Activated naive CD4-positive, alpha-beta T cell treated with anti-CD3 and anti-CD28 coated beads, Interleukin-2, amount 10 ng/mL, durations not matched to agents 7 days and 5 days (primary cell): ENCODE data around the gene LSR.
"Not testable (repeated sequence)": the region's sequence is repeated elsewhere in the genome, so short reads cannot be mapped to it uniquely, and the experiment has no call there.

Experiments
- CTCF ChIA-PET: fragments of 350-600 bp; sonication (Branson Sonifier 250); formaldehyde crosslinking; loops from one replicate; lab custom pipeline; 2021; ENCODE audit warnings: antibody characterized with exemption; lab: Charles Lee
- DNase-seq: peaks from one replicate; pipeline ENCODE4 v3.0.0-alpha.2; 2020
- H3K27ac Mint-ChIP-seq: one replicate; pipeline ENCODE4 v1.8.0; 2021; ENCODE audit warnings: mild to moderate bottlenecking, moderate library complexity, mixed read lengths
- H3K27me3 Mint-ChIP-seq: one replicate; pipeline ENCODE4 v1.8.0; 2021; ENCODE audit warnings: mild to moderate bottlenecking, mixed read lengths
- H3K36me3 Mint-ChIP-seq: one replicate; pipeline ENCODE4 v1.8.0; 2021; ENCODE audit warnings: mixed read lengths
- H3K4me1 Mint-ChIP-seq: one replicate; pipeline ENCODE4 v1.8.0; 2021; ENCODE audit warnings: mixed read lengths
- H3K4me3 Mint-ChIP-seq: one replicate; pipeline ENCODE4 v1.8.0; 2021; ENCODE audit warnings: mild to moderate bottlenecking, moderate library complexity, mixed read lengths
- H3K9me3 Mint-ChIP-seq: one replicate; pipeline ENCODE4 v1.8.0; 2021; ENCODE audit warnings: mixed read lengths

Gene LSR

GRCh38 chr19:35272122-35272719, 23.4 kb downstream of the LSR start:
- CTCF ChIA-PET, result no interaction called here

GRCh38 chr19:35272954-35273649, 24.3 kb downstream of the LSR start:
- CTCF ChIA-PET, result no interaction called here
- no peak for DNase-seq
- no peak overlapping the region for H3K27ac Mint-ChIP-seq
- H3K27me3 Mint-ChIP-seq, result no peaks in the 10 kb centered on the region
- H3K4me1 Mint-ChIP-seq, result peaks cover 20% of the 10 kb centered on the region
- H3K9me3 Mint-ChIP-seq, result no peaks in the 10 kb centered on the region
- peaks cover 55% of the 10 kb centered on the region for H3K36me3 Mint-ChIP-seq
- no peak overlapping the region for H3K4me3 Mint-ChIP-seq

More at GRCh38 chr19:35272122-35272719, 23.4 kb downstream of the LSR start:
- Mint-ChIP-seq H3K4me1 (peaks cover 22% of the 10 kb centered on the region), H3K27ac (peak overlapping the region; percentile 2), H3K9me3 (no peaks in the 10 kb centered on the region), H3K4me3 (no peak overlapping the region), H3K36me3 (peaks cover 55% of the 10 kb centered on the region), H3K27me3 (no peaks in the 10 kb centered on the region)
- no peak for DNase-seq

GRCh38 chr19:35273686-35274259, 25.0 kb downstream of the LSR start:
- peaks cover 57% of the 10 kb centered on the region for H3K36me3 Mint-ChIP-seq
- no peak for DNase-seq
- no peaks in the 10 kb centered on the region for H3K9me3 Mint-ChIP-seq
- H3K27me3 Mint-ChIP-seq, result no peaks in the 10 kb centered on the region
- CTCF ChIA-PET, result no interaction called here
- H3K4me1 Mint-ChIP-seq, result peaks cover 20% of the 10 kb centered on the region
- no peak overlapping the region for H3K27ac Mint-ChIP-seq
- H3K4me3 Mint-ChIP-seq, result no peak overlapping the region

- CTCF ChIA-PET, result no interaction called here
These were observed 25.5 kb downstream of the LSR start for GRCh38 chr19:35274323-35274722.

DNA sequence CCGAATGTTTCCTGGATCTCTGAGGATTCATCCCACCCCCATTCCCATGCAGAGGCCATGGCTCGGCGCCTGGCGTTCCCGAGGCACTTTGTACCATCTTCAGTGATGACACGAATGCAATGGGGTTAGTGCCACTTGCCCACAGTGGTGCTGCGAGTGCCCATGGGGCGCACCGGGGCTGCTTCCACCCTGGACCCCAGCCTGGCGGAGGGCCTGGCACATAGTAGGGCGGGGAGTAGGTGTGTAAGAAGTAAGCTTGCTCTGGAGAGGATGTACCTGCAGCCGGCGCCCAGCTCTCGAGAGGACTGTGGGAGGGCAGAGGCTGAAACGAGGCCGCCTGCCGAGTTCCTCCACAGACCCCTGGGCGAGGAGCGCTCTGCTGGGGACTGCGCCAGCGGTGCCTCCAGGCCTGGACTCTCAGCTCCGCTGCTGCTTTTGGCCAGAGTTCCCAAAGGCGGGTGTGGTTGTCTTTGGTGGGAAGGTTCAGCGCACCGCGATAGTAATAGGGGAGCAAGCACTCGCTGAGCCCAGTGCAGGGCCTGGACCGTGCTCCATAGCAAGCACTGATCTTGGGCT, 28.0 kb downstream of the LSR start:
- DNase-seq, result no peak
- no peak overlapping the region for H3K4me3 Mint-ChIP-seq
- no peaks in the 10 kb centered on the region for H3K9me3 Mint-ChIP-seq
- peaks cover 16% of the 10 kb centered on the region for H3K27me3 Mint-ChIP-seq
- CTCF ChIA-PET, result interaction anchor here (1.5 kb wide), 1 partner anchor 19 kb away, joined by 3 read pairs; no protein-coding TSS in a partner anchor
- no peak overlapping the region for H3K27ac Mint-ChIP-seq
- peaks cover 7% of the 10 kb centered on the region for H3K4me1 Mint-ChIP-seq
- H3K36me3 Mint-ChIP-seq, result peaks cover 47% of the 10 kb centered on the region

More at GRCh38 chr19:35274323-35274722, 25.5 kb downstream of the LSR start:
- no peak overlapping the region for H3K4me3 Mint-ChIP-seq
- H3K9me3 Mint-ChIP-seq, result no peaks in the 10 kb centered on the region
- no peak overlapping the region for H3K27ac Mint-ChIP-seq
- DNase-seq, result no peak
- peaks cover 58% of the 10 kb centered on the region for H3K36me3 Mint-ChIP-seq
- H3K27me3 Mint-ChIP-seq, result no peaks in the 10 kb centered on the region
- H3K4me1 Mint-ChIP-seq, result peaks cover 20% of the 10 kb centered on the region

DNA sequence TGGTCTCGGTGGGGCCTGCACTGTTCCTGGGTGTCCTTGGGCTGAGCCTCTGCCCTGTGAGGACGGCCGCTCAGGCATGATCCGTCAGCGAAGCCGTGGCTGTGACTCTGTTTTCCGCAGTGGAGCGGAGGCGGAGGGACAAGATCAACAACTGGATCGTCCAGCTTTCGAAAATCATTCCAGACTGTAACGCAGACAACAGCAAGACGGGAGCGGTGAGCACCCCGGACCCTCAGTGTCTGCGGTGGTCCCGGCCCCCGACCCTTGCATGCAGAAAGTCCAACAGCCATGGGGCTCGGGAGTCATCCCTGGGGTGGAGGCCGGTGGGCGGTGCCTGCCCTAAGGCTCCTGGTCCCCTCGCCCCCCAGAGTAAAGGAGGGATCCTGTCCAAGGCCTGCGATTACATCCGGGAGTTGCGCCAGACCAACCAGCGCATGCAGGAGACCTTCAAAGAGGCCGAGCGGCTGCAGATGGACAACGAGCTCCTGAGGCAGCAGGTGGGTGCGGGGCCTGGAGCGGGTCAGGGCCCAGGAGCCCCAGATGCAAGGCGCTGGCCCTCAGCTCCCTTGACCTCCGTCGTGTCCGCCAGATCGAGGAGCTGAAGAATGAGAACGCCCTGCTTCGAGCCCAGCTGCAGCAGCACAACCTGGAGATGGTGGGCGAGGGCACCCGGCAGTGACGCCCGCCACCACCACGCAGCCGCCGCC, 29.9 kb downstream of the LSR start:
- Mint-ChIP-seq H3K9me3 (no peaks in the 10 kb centered on the region), H3K36me3 (peaks cover 34% of the 10 kb centered on the region), H3K27ac (no peak overlapping the region), H3K27me3 (peaks cover 35% of the 10 kb centered on the region), H3K4me3 (no peak overlapping the region), H3K4me1 (peaks cover 4% of the 10 kb centered on the region)
- CTCF ChIA-PET, result no interaction called here
- no peak for DNase-seq

- H3K4me1 Mint-ChIP-seq, result no peaks in the 10 kb centered on the region
- H3K4me3 Mint-ChIP-seq, result no peak overlapping the region
- H3K27me3 Mint-ChIP-seq, result peaks cover 42% of the 10 kb centered on the region
- no peaks in the 10 kb centered on the region for H3K9me3 Mint-ChIP-seq
- peaks cover 27% of the 10 kb centered on the region for H3K36me3 Mint-ChIP-seq
- DNase-seq, result no peak
- CTCF ChIA-PET, result no interaction called here
- H3K27ac Mint-ChIP-seq, result no peak overlapping the region
These were observed 30.6 kb downstream of the LSR start for GRCh38 chr19:35279374-35279773.

DNA sequence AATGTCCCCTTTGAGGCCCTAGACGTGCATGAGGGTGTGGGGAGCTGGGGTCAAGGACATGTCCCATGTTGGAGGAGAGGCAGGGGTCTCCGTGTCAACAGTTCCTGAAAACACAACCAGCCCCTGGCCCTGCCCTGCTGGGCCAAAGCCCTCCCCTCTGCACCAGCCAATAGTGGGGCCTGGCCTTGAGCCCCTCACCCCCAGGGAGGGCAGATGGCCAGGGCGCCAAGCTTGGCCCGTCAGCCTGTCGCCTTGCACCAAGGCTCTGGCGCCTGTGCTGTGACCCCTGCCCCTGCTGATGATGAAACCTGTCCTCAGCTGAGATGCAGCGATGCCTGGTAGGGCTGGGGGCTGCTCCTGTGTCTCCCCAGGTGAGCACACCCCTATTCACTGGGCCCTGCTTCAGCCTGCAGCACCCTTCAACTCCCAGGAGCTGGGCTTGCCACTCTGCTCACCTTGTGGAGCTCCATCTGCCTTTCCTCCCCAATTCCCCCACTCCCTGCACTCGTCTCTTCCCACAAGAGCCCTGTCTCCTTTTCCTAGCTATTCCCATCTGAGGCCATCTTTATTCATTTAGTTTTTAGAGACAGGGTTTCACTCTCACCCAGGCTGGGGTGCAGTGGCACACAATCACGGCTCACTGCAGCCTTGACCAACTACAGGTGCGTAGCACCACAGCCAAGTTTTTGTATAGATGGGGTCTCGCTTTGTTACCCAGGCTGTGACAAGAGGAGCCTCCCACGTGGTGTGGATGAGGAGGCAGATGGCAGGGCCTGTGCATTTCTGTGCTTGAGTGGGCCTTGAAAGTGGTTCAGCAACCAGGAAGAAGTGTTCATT, 31.4 kb downstream of the LSR start:
- no peak overlapping the region for H3K27ac Mint-ChIP-seq
- no peak for DNase-seq

GRCh38 chr19:35281303-35281702, 32.5 kb downstream of the LSR start:
- no peaks in the 10 kb centered on the region for H3K9me3 Mint-ChIP-seq
- peak overlapping the region; percentile 67 for H3K27ac Mint-ChIP-seq
- H3K4me1 Mint-ChIP-seq, result no peaks in the 10 kb centered on the region
- DNase-seq, result no peak
- CTCF ChIA-PET, result no interaction called here
- peaks cover 61% of the 10 kb centered on the region for H3K27me3 Mint-ChIP-seq
- no peak overlapping the region for H3K4me3 Mint-ChIP-seq
- peaks cover 17% of the 10 kb centered on the region for H3K36me3 Mint-ChIP-seq

More for the DNA sequence above, 31.4 kb downstream of the LSR start:
- CTCF ChIA-PET, result no interaction called here
- peaks cover 24% of the 10 kb centered on the region for H3K36me3 Mint-ChIP-seq
- no peaks in the 10 kb centered on the region for H3K9me3 Mint-ChIP-seq
- H3K4me3 Mint-ChIP-seq, result no peak overlapping the region
- no peaks in the 10 kb centered on the region for H3K4me1 Mint-ChIP-seq
- peaks cover 50% of the 10 kb centered on the region for H3K27me3 Mint-ChIP-seq

- Mint-ChIP-seq H3K4me1 (no peaks in the 10 kb centered on the region), H3K27ac (no peak overlapping the region), H3K27me3 (peaks cover 64% of the 10 kb centered on the region), H3K36me3 (peaks cover 5% of the 10 kb centered on the region), H3K9me3 (no peaks in the 10 kb centered on the region), H3K4me3 (no peak overlapping the region)
- CTCF ChIA-PET, result no interaction called here
- DNase-seq, result no peak
These were observed 35.6 kb downstream of the LSR start for GRCh38 chr19:35284153-35285094.

DNA sequence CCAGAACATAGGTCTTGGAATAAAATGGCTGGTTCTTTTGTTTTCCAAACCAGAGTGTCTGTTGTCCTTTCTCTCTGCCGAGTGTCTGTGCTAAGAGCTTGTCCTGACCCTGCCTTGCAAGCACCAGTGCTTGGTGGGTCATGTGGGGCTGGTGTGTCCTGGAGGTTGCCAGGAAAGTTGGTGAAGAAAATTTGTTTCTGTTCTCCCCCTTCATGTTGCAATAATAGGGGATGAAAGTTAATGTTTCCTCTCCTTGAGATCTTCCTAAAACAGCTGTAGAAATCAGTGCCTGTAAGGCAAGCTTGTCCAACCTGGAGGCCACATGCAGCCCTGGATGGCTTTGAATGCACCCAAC, 36.3 kb downstream of the LSR start:
- no peak for DNase-seq
- CTCF ChIA-PET, result no interaction called here
- H3K4me3 Mint-ChIP-seq, result no peak overlapping the region
- H3K27ac Mint-ChIP-seq, result no peak overlapping the region
- H3K4me1 Mint-ChIP-seq, result no peaks in the 10 kb centered on the region
- no peaks in the 10 kb centered on the region for H3K9me3 Mint-ChIP-seq
- H3K36me3 Mint-ChIP-seq, result peaks cover 2% of the 10 kb centered on the region
- peaks cover 67% of the 10 kb centered on the region for H3K27me3 Mint-ChIP-seq

DNA sequence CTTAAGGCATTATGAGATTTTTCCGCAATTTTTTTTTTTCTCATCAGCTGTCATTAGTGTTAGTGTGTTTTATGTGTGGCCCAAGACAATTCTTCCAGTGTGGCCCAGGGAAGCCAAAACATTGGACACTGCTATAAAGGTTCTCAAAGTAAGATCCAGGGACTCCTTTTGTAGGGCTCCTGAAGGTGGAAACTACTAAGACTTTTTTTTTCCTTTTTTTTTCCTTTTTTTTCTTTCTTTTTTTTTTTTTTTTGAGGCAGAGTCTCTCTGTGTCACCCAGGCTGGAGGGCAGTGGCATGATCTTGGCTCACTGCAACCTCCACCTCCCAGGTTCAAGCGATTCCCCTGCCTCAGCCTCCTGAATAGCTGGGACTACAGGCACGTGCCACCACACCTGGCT, 36.7 kb downstream of the LSR start:
- not testable (repeated sequence) for H3K36me3 Mint-ChIP-seq, H3K4me1 Mint-ChIP-seq

DNA sequence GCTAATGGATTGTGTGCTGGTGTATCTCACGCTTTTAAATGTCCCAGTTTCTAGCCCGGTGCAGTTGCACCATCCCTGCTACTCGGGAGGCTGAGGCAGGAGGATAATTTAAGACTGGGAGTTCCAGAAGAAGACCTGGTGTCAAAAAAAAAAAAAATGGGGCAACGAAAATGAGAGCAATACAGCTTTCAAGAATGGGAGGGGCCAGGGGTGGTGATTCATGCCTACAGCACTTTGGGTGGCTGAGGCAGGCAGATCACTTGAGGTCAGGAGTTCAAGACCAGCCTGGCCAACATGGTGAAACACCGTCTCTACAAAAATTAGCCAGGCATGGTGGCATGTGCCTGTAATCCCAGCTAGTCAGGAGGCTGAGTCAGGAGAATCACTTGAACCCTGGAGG, 37.3 kb downstream of the LSR start:
- not testable (repeated sequence) for H3K27ac Mint-ChIP-seq, H3K36me3 Mint-ChIP-seq, DNase-seq, H3K9me3 Mint-ChIP-seq, H3K4me3 Mint-ChIP-seq, H3K4me1 Mint-ChIP-seq
- CTCF ChIA-PET, result interaction anchor here (0.5 to 1.0 kb wide), 2 partner anchors 34 to 176 kb away, joined by 3 read pairs; no protein-coding TSS in a partner anchor
- peaks cover 67% of the 10 kb centered on the region for H3K27me3 Mint-ChIP-seq

More for the DNA sequence above, 36.7 kb downstream of the LSR start:
- CTCF ChIA-PET, result interaction anchor here (0.5 to 1.0 kb wide), 2 partner anchors 34 to 177 kb away, joined by 3 read pairs; no protein-coding TSS in a partner anchor
- H3K9me3 Mint-ChIP-seq, H3K4me3 Mint-ChIP-seq, H3K27ac Mint-ChIP-seq, DNase-seq: not testable (repeated sequence)
- H3K27me3 Mint-ChIP-seq, result peaks cover 67% of the 10 kb centered on the region
